ENCODE data around the gene PFKM.

PFKM gene

DNA sequence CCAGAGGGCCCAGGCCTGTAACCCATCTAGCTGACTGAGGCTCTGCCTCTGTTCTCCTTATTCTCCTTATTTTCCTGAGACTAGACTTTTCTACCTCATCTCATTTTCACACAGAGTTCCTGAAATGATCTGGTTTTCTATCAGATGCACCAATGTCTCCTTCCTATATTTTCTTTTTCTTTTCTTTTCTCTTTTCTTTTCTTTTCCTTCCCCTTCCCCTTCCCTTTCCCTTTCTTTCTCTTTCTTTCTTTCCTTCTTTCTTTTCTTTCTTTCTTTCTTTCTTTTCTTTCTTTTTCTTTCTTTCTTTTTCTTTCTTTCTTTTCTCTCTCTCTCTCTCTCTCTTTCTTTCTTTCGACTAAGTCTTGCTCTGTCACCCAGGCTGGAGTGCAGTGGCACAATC is 61.3 kb downstream of the PFKM start:
- no peak for TF ChIP-seq CTCF (IDR thresholded peaks at IDR 0.05; ENCODE audit: insufficient read depth, low read length, poor library complexity, severe bottlenecking)
- no peak for DNase-seq (ENCODE audit: extremely low read depth, insufficient read length)
- Histone ChIP-seq H3K4me3 (replicated peaks; ENCODE audit: low read depth, low read length) (no peak overlapping the region), H3K27me3 (replicated peaks; ENCODE audit: control insufficient read depth, insufficient read depth, low read length) (no peaks in the 10 kb centered on the region; the same call in 1 of the 2 replicates), H3K36me3 (ENCODE audit: control insufficient read depth, insufficient read depth, low read length) (no peaks in the 10 kb centered on the region)

- no peak for DNase-seq (ENCODE audit: extremely low read depth, insufficient read length)
- no peaks in the 10 kb centered on the region for H3K36me3 ChIP-seq (ENCODE audit: control insufficient read depth, insufficient read depth, low read length)
- TF ChIP-seq CTCF (IDR thresholded peaks at IDR 0.05; ENCODE audit: insufficient read depth, low read length, poor library complexity, severe bottlenecking) = no peak
- no peak overlapping the region for H3K4me3 ChIP-seq (replicated peaks; ENCODE audit: low read depth, low read length)
- no peaks in the 10 kb centered on the region; the same call in 1 of the 2 replicates for H3K27me3 ChIP-seq (replicated peaks; ENCODE audit: control insufficient read depth, insufficient read depth, low read length)
Measured at GRCh38 chr12:48180857-48181495, 61.8 kb downstream of the PFKM start.

DNA sequence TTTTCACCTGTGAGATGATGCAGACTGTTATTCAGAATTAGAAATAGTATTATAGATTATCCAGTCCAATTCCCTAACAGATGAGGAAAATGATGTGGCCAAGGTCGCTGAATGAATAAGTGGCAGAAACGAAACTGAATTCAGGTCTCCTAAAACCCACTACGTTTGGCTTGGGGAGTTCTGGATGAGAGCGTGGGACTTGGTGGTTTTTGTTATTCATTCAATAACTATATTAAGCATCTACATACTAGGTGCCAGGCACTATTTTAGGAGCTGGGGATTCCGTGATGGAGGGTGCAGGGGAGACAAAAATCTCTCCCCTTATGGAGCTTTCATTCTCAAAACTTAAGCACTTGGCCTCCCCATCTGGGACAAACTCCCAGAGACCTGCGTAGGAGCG is 63.5 kb downstream of the PFKM start:
- Histone ChIP-seq H3K27me3 (replicated peaks; ENCODE audit: control insufficient read depth, insufficient read depth, low read length) (no peaks in the 10 kb centered on the region; the same call in 1 of the 2 replicates), H3K36me3 (ENCODE audit: control insufficient read depth, insufficient read depth, low read length) (no peaks in the 10 kb centered on the region), H3K4me3 (replicated peaks; ENCODE audit: low read depth, low read length) (peak overlapping the region; percentile 71)
- DNase-seq (ENCODE audit: extremely low read depth, insufficient read length) = no peak
- TF ChIP-seq CTCF (IDR thresholded peaks at IDR 0.05; ENCODE audit: insufficient read depth, low read length, poor library complexity, severe bottlenecking) = no peak

- Histone ChIP-seq H3K36me3 (ENCODE audit: control insufficient read depth, insufficient read depth, low read length) (no peaks in the 10 kb centered on the region), H3K27me3 (replicated peaks; ENCODE audit: control insufficient read depth, insufficient read depth, low read length) (no peaks in the 10 kb centered on the region; the same call in 1 of the 2 replicates), H3K4me3 (replicated peaks; ENCODE audit: low read depth, low read length) (peak within 1 kb of the TSS; percentile 71)
- TF ChIP-seq CTCF (IDR thresholded peaks at IDR 0.05; ENCODE audit: insufficient read depth, low read length, poor library complexity, severe bottlenecking) = peak; percentile 63
- DNase-seq (ENCODE audit: extremely low read depth, insufficient read length) = peak; percentile 75
Measured at GRCh38 chr12:48183091-48183875, 64.1 kb downstream of the PFKM start, which contains the start of gene CCDC184. TSS of gene CCDC184 (plus strand) at chr12:48183644. CDS start at chr12:48184123, 479 bp downstream.

GRCh38 chr12:48183876-48184548 is 64.8 kb downstream of the PFKM start:
- Histone ChIP-seq H3K4me3 (replicated peaks; ENCODE audit: low read depth, low read length) (peak overlapping the region; percentile 71), H3K27me3 (replicated peaks; ENCODE audit: control insufficient read depth, insufficient read depth, low read length) (no peaks in the 10 kb centered on the region; the same call in 1 of the 2 replicates), H3K36me3 (ENCODE audit: control insufficient read depth, insufficient read depth, low read length) (no peaks in the 10 kb centered on the region)
- no peak for TF ChIP-seq CTCF (IDR thresholded peaks at IDR 0.05; ENCODE audit: insufficient read depth, low read length, poor library complexity, severe bottlenecking)
- DNase-seq (ENCODE audit: extremely low read depth, insufficient read length) = no peak
